Psoas muscle (tissue), 8 donors: ENCODE measurements around the gene NOP58. TPM values are rescaled to one million over a fixed set of nuclear protein-coding genes. Genes with fewer than 3 reads are reported as not detected.

ENCODE experiments used
- ATAC-seq, 4 donors: fragments of 200-7000 bp; cut with Tn5 transposase; one replicate each; pipeline ENCODE4 v1.9.1; 2020; ENCODE audit warnings: moderate library complexity in 3 of 4, mild to moderate bottlenecking in 2 of 4
- DNase-seq, 2 donors: peaks; one replicate each; pipeline ENCODE4 v3.0.0-alpha.2; 2020
- H3K27ac ChIP-seq: fragments of 200-600 bp; one replicate; pipeline ENCODE4 v1.8.0; 2022
- H3K27me3 ChIP-seq, 3 donors: fragments of 200-600 bp in 1 of 3; one replicate each; pipeline versions ENCODE4 v1.6.1 to v1.8.0; 2013 to 2022; ENCODE audit warnings: low read length in 2 of 3, mild to moderate bottlenecking in 2 of 3, moderate library complexity in 1 of 3; ENCODE audit not compliant: insufficient read depth in 3 of 3
- H3K36me3 ChIP-seq, 2 donors: fragments of 200-600 bp in 1 of 2; one replicate each; pipeline versions ENCODE4 v1.6.1 to v1.8.0; 2013 to 2022; ENCODE audit warnings: low read depth in 1 of 2, mild to moderate bottlenecking in 1 of 2, moderate library complexity in 1 of 2; ENCODE audit not compliant: insufficient read depth in 1 of 2
- H3K4me1 ChIP-seq: fragments of 200-600 bp; one replicate; pipeline ENCODE4 v1.8.0; 2022
- H3K4me3 ChIP-seq: fragments of 200-600 bp; one replicate; pipeline ENCODE4 v1.8.0; 2022; ENCODE audit warnings: mild to moderate bottlenecking
- H3K9me3 ChIP-seq: fragments of 200-600 bp; one replicate; pipeline ENCODE4 v1.8.0; 2022
- CTCF ChIP-seq: fragments of 200-600 bp; IDR thresholded peaks from one replicate; pipeline ENCODE4 v1.8.0; 2022; ENCODE audit warnings: antibody characterized with exemption
- WGBS, 3 donors: extraction: QIAGEN DNeasy Blood & Tissue Kit; methylation state at CpG; one replicate each; pipeline versions ENCODE4 v1.1.6 to v1.1.7; 2013; 5-methylcytosine and 5-hydroxymethylcytosine counted together
- intact Hi-C, 2 donors: fragments of 100-400 bp; cut with DNase I; formaldehyde crosslinking; loops; one replicate each; pipeline versions ENCODE4 v1.11.0 to v1.14.2; 2022
- polyA plus RNA-seq, 3 donors: library from polyadenylated mRNA; stranded (reverse); fragments of 200-250 nt; gene quantifications; one replicate each; pipeline ENCODE4 v1.2.3, GENCODE V29; 2013
- total RNA-seq, 4 donors: library from RNA; stranded (reverse); fragmentation: NEBNext Ultra II Directional in 2 of 4; extraction: Animal tissue kit (Norgen Biotek cat#: 25700) in 2 of 4; gene quantifications; one replicate each; pipeline versions ENCODE4 v1.2.1 to v1.2.4, GENCODE V29; 2021 to 2023
- donor health status: healthy with polysubstance abuse.
- donor health status: DM: no; HTN: no; CAD: no; lungs with moderate emphysema.
- donor health status: Bipolar disorder and iron deficiency.
- donor health status: healthy.
- donor health status: DM: yes; HTN: yes; CAD: no.
- donor health status: DM: no; HTN: no; CAD: no.
- donor health status: DM: no; HTN: no; CAD: no.
- donor health status: DM: yes; HTN: yes; CAD: no.

Gene NOP58
- total and polyA plus RNA-seq, 7 donors = 22.8 to 61.5 (median 46.3) TPM

- no peak for DNase-seq
- H3K9me3 ChIP-seq = no peaks in the 10 kb centered on the region
- H3K27me3 ChIP-seq = no peaks in the 10 kb centered on the region
- H3K4me1 ChIP-seq = no peaks in the 10 kb centered on the region
- intact Hi-C loops = no loop called here
- peaks cover 15 to 100% of the 10 kb centered on the region in 2 donors for H3K36me3 ChIP-seq
- H3K27ac ChIP-seq = no peak overlapping the region
- H3K4me3 ChIP-seq = no peak overlapping the region
- 91 to 94% (median 92%) methylated on average over 9 of the region's 9 CpGs for WGBS, 3 donors
- ATAC-seq = no peak
- TF ChIP-seq CTCF = no peak
These were observed 24.0 kb downstream of the NOP58 start for GRCh38 chr2:202289394-202290204.

GRCh38 chr2:202290316-202290715 is 24.8 kb downstream of the NOP58 start:
- TF ChIP-seq CTCF = no peak
- no peaks in the 10 kb centered on the region for H3K4me1 ChIP-seq
- DNase-seq (no peak), ATAC-seq (no peak)
- intact Hi-C loops = no loop called here
- no peak overlapping the region for H3K4me3 ChIP-seq
- H3K27me3 ChIP-seq = no peaks in the 10 kb centered on the region
- WGBS, 3 donors = 95 to 96% (median 95%) methylated on average over 3 of the region's 3 CpGs
- H3K36me3 ChIP-seq = peaks cover 13 to 100% of the 10 kb centered on the region in 2 donors
- H3K27ac ChIP-seq = no peak overlapping the region
- no peaks in the 10 kb centered on the region for H3K9me3 ChIP-seq

GRCh38 chr2:202290970-202291369 is 25.4 kb downstream of the NOP58 start:
- H3K4me1 ChIP-seq = no peaks in the 10 kb centered on the region
- peaks cover 13 to 100% of the 10 kb centered on the region in 2 donors for H3K36me3 ChIP-seq
- no peak overlapping the region for H3K27ac ChIP-seq
- 75 to 81% (median 79%) methylated on average over 1 of the region's 1 CpG for WGBS, 3 donors
- no peak for TF ChIP-seq CTCF
- no peak overlapping the region for H3K4me3 ChIP-seq
- intact Hi-C loops = no loop called here
- H3K27me3 ChIP-seq = no peaks in the 10 kb centered on the region
- DNase-seq (no peak), ATAC-seq (no peak)
- no peaks in the 10 kb centered on the region for H3K9me3 ChIP-seq

GRCh38 chr2:202299712-202300111 is 34.1 kb downstream of the NOP58 start:
- Histone ChIP-seq H3K4me3 (no peak overlapping the region), H3K36me3 (peaks cover 5 to 100% of the 10 kb centered on the region in 2 donors), H3K9me3 (no peaks in the 10 kb centered on the region), H3K27ac (no peak overlapping the region), H3K27me3 (no peaks in the 10 kb centered on the region), H3K4me1 (no peaks in the 10 kb centered on the region)
- DNase-seq = no peak
- intact Hi-C loops = no loop called here
- no peak for ATAC-seq
- WGBS, 3 donors = 57 to 70% (median 57%) methylated on average over 1 of the region's 1 CpG
- TF ChIP-seq CTCF = no peak
